GM12801 (cell line): ENCODE data around the gene CERS1.

Experiments
- CTCF ChIP-seq: IDR thresholded peaks from one replicate; pipeline ENCODE4 v1.5.1; 2011; ENCODE audit warnings: control low read depth; ENCODE audit not compliant: insufficient read length; ENCODE audit errors: extremely low read depth

The CERS1 gene

GRCh38 chr19:18865106-18865972, 30.6 kb downstream of the CERS1 start:
- no peak for TF ChIP-seq CTCF

- TF ChIP-seq CTCF, result no peak
Measured at GRCh38 chr19:18863843-18864362, 32.1 kb downstream of the CERS1 start.

GRCh38 chr19:18862976-18863842, 32.7 kb downstream of the CERS1 start:
- TF ChIP-seq CTCF, result no peak

- TF ChIP-seq CTCF, result no peak
Measured at GRCh38 chr19:18861917-18862316, 34.0 kb downstream of the CERS1 start.

- TF ChIP-seq CTCF, result no peak
Measured at GRCh38 chr19:18861235-18861634, 34.7 kb downstream of the CERS1 start.

- no peak for TF ChIP-seq CTCF
Measured at GRCh38 chr19:18860725-18861124, 35.2 kb downstream of the CERS1 start.

- no peak for TF ChIP-seq CTCF
Measured at GRCh38 chr19:18860302-18860700, 35.7 kb downstream of the CERS1 start.
